Ishikawa (cell line): ENCODE results near the gene PTCD1.

Experiments used
- CEBPB ChIP-seq: IDR thresholded peaks from 2 replicates; pipeline ENCODE4 v1.6.1; 2012
- CREB1 ChIP-seq: IDR thresholded peaks from 2 replicates; pipeline ENCODE4 v1.6.1; 2012; ENCODE audit warnings: low read depth
- EGR1 ChIP-seq: IDR thresholded peaks from 2 replicates; pipeline ENCODE4 v1.6.1; 2012
- EP300 ChIP-seq: IDR thresholded peaks from 2 replicates; pipeline ENCODE4 v1.6.1; 2012; ENCODE audit warnings: borderline replicate concordance
- FOXM1 ChIP-seq: IDR thresholded peaks from 2 replicates; pipeline ENCODE4 v1.6.1; 2012; ENCODE audit warnings: low read depth, borderline replicate concordance
- RAD21 ChIP-seq: IDR thresholded peaks from 2 replicates; pipeline ENCODE4 v1.6.1; 2012; ENCODE audit warnings: low read depth
- REST ChIP-seq: IDR thresholded peaks from 2 replicates; pipeline ENCODE4 v1.6.1; 2012; ENCODE audit warnings: low read depth, mild to moderate bottlenecking
- TAF1 ChIP-seq: IDR thresholded peaks from 2 replicates; pipeline ENCODE4 v1.6.1; 2012; ENCODE audit warnings: low read depth, mild to moderate bottlenecking
- TEAD4 ChIP-seq: IDR thresholded peaks from 2 replicates; pipeline ENCODE4 v1.6.1; 2012
- USF1 ChIP-seq: IDR thresholded peaks from 2 replicates; pipeline ENCODE4 v1.6.1; 2012
- YY1 ChIP-seq: IDR thresholded peaks from 2 replicates; pipeline ENCODE4 v1.6.1; 2012; ENCODE audit warnings: low read depth
- ZBTB7A ChIP-seq: IDR thresholded peaks from 2 replicates; pipeline ENCODE4 v1.6.1; 2012; ENCODE audit warnings: low read depth
- TF ChIP-seq, protein P1 (sequence below): IDR thresholded peaks from 2 replicates; pipeline ENCODE4 v1.6.1; 2012

DNA sequence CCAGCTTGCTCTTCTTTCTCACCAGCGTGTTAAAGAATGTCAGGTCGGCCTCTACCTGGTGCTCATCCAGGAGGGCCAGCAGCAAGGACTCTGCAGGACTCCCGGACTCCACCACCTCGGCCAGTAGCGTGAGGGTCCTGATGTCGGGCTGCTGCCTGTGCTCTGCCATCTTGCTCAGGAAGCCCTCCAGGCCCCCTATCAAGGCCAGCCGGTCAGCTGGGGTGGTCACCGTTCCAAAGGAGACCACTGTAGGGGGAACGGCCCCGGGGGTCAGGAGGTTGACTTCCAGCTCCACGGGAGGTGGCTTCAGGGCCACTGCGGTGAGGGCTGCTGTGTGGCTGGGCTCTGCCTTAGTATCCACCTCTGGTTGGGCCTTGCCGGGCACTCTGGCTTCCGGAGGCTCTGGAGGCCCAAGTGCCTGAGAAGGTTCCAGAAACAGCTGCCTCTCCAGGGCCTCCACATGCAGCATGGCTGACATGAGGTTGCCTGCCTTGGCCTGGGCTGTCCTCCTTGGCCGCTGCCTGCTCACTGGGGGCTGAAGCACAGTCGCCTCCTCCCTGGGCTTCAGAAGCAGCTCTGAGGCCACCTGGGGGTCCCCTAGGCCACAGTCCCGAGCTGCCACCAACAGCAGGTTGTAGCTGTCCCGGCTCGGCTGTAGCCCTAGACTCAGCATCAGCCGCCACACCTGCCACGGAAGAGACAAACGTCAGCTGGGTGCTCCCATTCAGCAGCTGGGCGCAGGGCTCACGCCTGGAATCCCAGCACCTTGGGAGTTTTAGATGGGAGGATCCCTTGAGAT, 13.5 kb downstream of the PTCD1 start:
- TF ChIP-seq RAD21 (no peak), EP300 (no peak), TAF1 (no peak), CEBPB (no peak), YY1 (no peak), TEAD4 (no peak), REST (no peak), EGR1 (no peak), USF1 (no peak), CREB1 (no peak), ZBTB7A (no peak), FOXM1 (no peak)
- TF ChIP-seq, protein P1, sequence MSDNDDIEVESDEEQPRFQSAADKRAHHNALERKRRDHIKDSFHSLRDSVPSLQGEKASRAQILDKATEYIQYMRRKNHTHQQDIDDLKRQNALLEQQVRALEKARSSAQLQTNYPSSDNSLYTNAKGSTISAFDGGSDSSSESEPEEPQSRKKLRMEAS = no peak
